ENCODE measurements around the gene RAE1. TPM values are rescaled to one million over a fixed set of nuclear protein-coding genes. Genes with fewer than 3 reads are reported as not detected.

The RAE1 gene
- total and polyA plus RNA-seq, 2 of the 8 experiments (the other 6 are each of a cell fraction or from before 2014, with no cell fraction given), result 35.9 to 44.9 TPM

GRCh38 chr20:57422254-57422653 is 71.2 kb downstream of the RAE1 start:
- no peak overlapping the region for H3K4me2 ChIP-seq (ENCODE audit: insufficient read depth in 1 of 2, low read depth in 2 of 2, low read length in 2 of 2)
- no peaks in the 10 kb centered on the region for H3K36me3 ChIP-seq (ENCODE audit: control insufficient read depth in 2 of 4, insufficient read depth in 4 of 4, low read length in 3 of 4)
- no peak overlapping the region for H2AK5ac ChIP-seq (ENCODE audit: low read depth, low read length)
- FAIRE-seq (no peak), DNase-seq (ENCODE audit: low read depth in 1 of 2, low spot score in 2 of 2) (no peak)
- H3K23ac ChIP-seq (ENCODE audit: insufficient read length), result no peak overlapping the region
- whole genome bisulfite sequencing, 2 experiments (ENCODE audit: extremely low coverage in 1 of 2, insufficient coverage in 1 of 2, insufficient read length in 1 of 2, insufficient replicate concordance in 2 of 2, low coverage in 1 of 2, low lambda C conversion rate in 2 of 2, missing lambda C conversion rate in 1 of 2), result 89% methylated on average over 7 of the region's 7 CpGs; no CpG with 5 or more reads in 1 of the 2 experiments
- H2BK120ac ChIP-seq (replicated peaks; ENCODE audit: low read depth, low read length), result no peak overlapping the region
- H2BK15ac ChIP-seq (ENCODE audit: low read length), result no peak overlapping the region
- no peak overlapping the region for H3K9ac ChIP-seq (replicated peaks in 1 of 4; ENCODE audit: extremely low read depth in 1 of 4, low read depth in 3 of 4, low read length in 3 of 4)
- no peak for TF ChIP-seq ATF3 (IDR thresholded peaks at IDR 0.05; ENCODE audit: insufficient read depth, low read depth, low read length)
- TF ChIP-seq SIX5 (IDR thresholded peaks at IDR 0.05; ENCODE audit: low read depth, low read length), result no peak
- no peak for TF ChIP-seq NANOG (IDR thresholded peaks at IDR 0.05; ENCODE audit: insufficient read depth, low read depth, low read length, poor library complexity, severe bottlenecking)
- TF ChIP-seq USF2 (IDR thresholded peaks at IDR 0.05; ENCODE audit: low read length), result no peak
- no peak for TF ChIP-seq POLR2AphosphoS5 (IDR thresholded peaks at IDR 0.05; ENCODE audit: low read depth, low read length)
- no peak for TF ChIP-seq POLR2A (IDR thresholded peaks at IDR 0.05; ENCODE audit: control extremely low read depth in 1 of 2, low read depth in 2 of 2, low read length in 2 of 2)
- no peak for TF ChIP-seq TAF7 (optimal IDR thresholded peaks at IDR 0.05; ENCODE audit: borderline replicate concordance, low read depth, low read length)
- TF ChIP-seq RXRA (IDR thresholded peaks at IDR 0.05; ENCODE audit: insufficient read depth, low read depth, low read length), result no peak
- TF ChIP-seq SIRT6 (IDR thresholded peaks at IDR 0.05; ENCODE audit: low read length), result no peak
- TF ChIP-seq MAFK (IDR thresholded peaks at IDR 0.05; ENCODE audit: low read depth, low read length), result no peak
- no peak for TF ChIP-seq EP300 (IDR thresholded peaks at IDR 0.05; ENCODE audit: borderline replicate concordance in 1 of 2, low read depth in 2 of 2, low read length in 2 of 2)
- no peak overlapping the region for H3K14ac ChIP-seq (ENCODE audit: insufficient read length)
- no peak overlapping the region for H3K4ac ChIP-seq (replicated peaks; ENCODE audit: insufficient read length, low read depth, low read length)
- no peak overlapping the region for H4K5ac ChIP-seq (ENCODE audit: insufficient read length, low read depth, low read length)
- H4K91ac ChIP-seq (replicated peaks; ENCODE audit: insufficient read length, low read length), result no peak overlapping the region
- ChIA-PET POLR2A (ENCODE audit: partially characterized antibody) (no interaction called here), CTCF (ENCODE audit: partially characterized antibody) (interaction anchor here (1.3 to 2.5 kb wide), 3 partner anchors 9 to 15 kb away, joined by 3 to 9 read pairs (median 4); no protein-coding TSS in a partner anchor)
- no peak overlapping the region for H3K27ac ChIP-seq (ENCODE audit: low read depth, low read length)
- no peak overlapping the region for H2BK20ac ChIP-seq (ENCODE audit: low read length)
- H3K27me3 ChIP-seq (replicated peaks in 1 of 4; ENCODE audit: control insufficient read depth in 3 of 4, extremely low read depth in 1 of 4, insufficient read depth in 3 of 4, low read length in 3 of 4), result no peaks in the 10 kb centered on the region
- no peak overlapping the region; the same call in 1 of the 2 replicates for H4K8ac ChIP-seq (ENCODE audit: extremely low read depth, insufficient read depth, low read length)
- H3K9me3 ChIP-seq (ENCODE audit: insufficient read depth in 2 of 2, low read depth in 1 of 2, low read length in 1 of 2), result no peaks in the 10 kb centered on the region
- H2AFZ ChIP-seq (ENCODE audit: low read length), result no peak overlapping the region
- H3K4me3 ChIP-seq (ENCODE audit: extremely low read depth in 1 of 4, insufficient read depth in 2 of 4, low read depth in 3 of 4, low read length in 4 of 4), result no peak overlapping the region
- H3K79me1 ChIP-seq (ENCODE audit: low read depth, low read length), result peaks cover 3% of the 10 kb centered on the region; the same call in 1 of the 2 replicates
- H4K20me1 ChIP-seq (replicated peaks in 1 of 2; ENCODE audit: control insufficient read depth in 1 of 2, insufficient read depth in 2 of 2, low read length in 2 of 2), result no peaks in the 10 kb centered on the region
- H3K56ac ChIP-seq (replicated peaks; ENCODE audit: insufficient read length, low read depth, low read length), result no peak overlapping the region
- no peak overlapping the region for H2BK12ac ChIP-seq (ENCODE audit: low read depth, low read length)
- H3K23me2 ChIP-seq (ENCODE audit: low read depth, low read length), result peaks cover 3% of the 10 kb centered on the region; the same call in 1 of the 2 replicates
- no peaks in the 10 kb centered on the region for H3K79me2 ChIP-seq (ENCODE audit: control insufficient read depth in 1 of 2, insufficient read depth in 2 of 2, low read length in 2 of 2)
- H3K18ac ChIP-seq (ENCODE audit: extremely low read depth, low read length), result no peak overlapping the region
- no peak overlapping the region for H2BK5ac ChIP-seq (ENCODE audit: low read depth, low read length)
- peaks cover 0 to 7% (median 5%) of the 10 kb centered on the region in 4 experiments; a peak in 5 of 7 replicates for H3K4me1 ChIP-seq (replicated peaks in 1 of 4; ENCODE audit: control insufficient read depth in 3 of 4, insufficient read depth in 4 of 4, low read length in 3 of 4)

Measured in H1 (cell line).